Measurements from ENCODE around the gene STAT5B. TPM values are rescaled to one million over a fixed set of nuclear protein-coding genes. Genes with fewer than 3 reads are reported as not detected.
A peak's percentile ranks its signal among the peaks of the same experiment; 100 is the strongest.

The STAT5B gene
- total and polyA plus RNA-seq, 7 donors: 15.9 to 90.1 (median 68.8) TPM

- no peaks in the 10 kb centered on the region for H3K27me3 ChIP-seq (ENCODE audit: insufficient read depth in 3 of 3, low read length in 2 of 3)
- H3K4me1 ChIP-seq: no peaks in the 10 kb centered on the region
- H3K36me3 ChIP-seq (ENCODE audit: insufficient read depth in 1 of 2, low read depth in 1 of 2): no peaks in the 10 kb centered on the region
- DNase-seq (no peak), ATAC-seq (no peak)
- no peak overlapping the region for H3K4me3 ChIP-seq
- no peak for TF ChIP-seq CTCF (IDR thresholded peaks at IDR 0.05)
- H3K27ac ChIP-seq: no peak overlapping the region
- intact Hi-C loops (cut with DNase I): no loop called here
- H3K9me3 ChIP-seq: no peaks in the 10 kb centered on the region
- 57 to 61% (median 58%) methylated on average over 22 of the region's 22 CpGs for WGBS, 3 donors
These were observed 112.3 kb downstream of the STAT5B start for GRCh38 chr17:42163696-42164407.

GRCh38 chr17:42163113-42163512, 113.1 kb downstream of the STAT5B start:
- H3K4me1 ChIP-seq: no peaks in the 10 kb centered on the region
- no peaks in the 10 kb centered on the region for H3K36me3 ChIP-seq (ENCODE audit: insufficient read depth in 1 of 2, low read depth in 1 of 2)
- TF ChIP-seq CTCF (IDR thresholded peaks at IDR 0.05): peak; percentile 9
- ATAC-seq (peak in 2 of 4 donors; percentile 21 to 25), DNase-seq (no peak)
- no peaks in the 10 kb centered on the region for H3K9me3 ChIP-seq
- H3K27ac ChIP-seq: no peak overlapping the region
- no peak overlapping the region for H3K4me3 ChIP-seq
- 47 to 51% (median 49%) methylated on average over 8 of the region's 8 CpGs for WGBS, 3 donors
- intact Hi-C loops (cut with DNase I): no loop called here
- no peaks in the 10 kb centered on the region for H3K27me3 ChIP-seq (ENCODE audit: insufficient read depth in 3 of 3, low read length in 2 of 3)

- ATAC-seq (no peak), DNase-seq (no peak)
- Histone ChIP-seq H3K27ac (no peak overlapping the region), H3K36me3 (ENCODE audit: insufficient read depth in 1 of 2, low read depth in 1 of 2) (no peaks in the 10 kb centered on the region), H3K9me3 (no peaks in the 10 kb centered on the region), H3K27me3 (ENCODE audit: insufficient read depth in 3 of 3, low read length in 2 of 3) (no peaks in the 10 kb centered on the region), H3K4me1 (no peaks in the 10 kb centered on the region), H3K4me3 (no peak overlapping the region)
- intact Hi-C loops (cut with DNase I): no loop called here
- no peak for TF ChIP-seq CTCF (IDR thresholded peaks at IDR 0.05)
- WGBS, 3 donors: 88 to 93% (median 91%) methylated on average over 7 of the region's 7 CpGs
These were observed 115.7 kb downstream of the STAT5B start for GRCh38 chr17:42160531-42160910.

GRCh38 chr17:42159796-42160530, 116.2 kb downstream of the STAT5B start:
- no peaks in the 10 kb centered on the region for H3K27me3 ChIP-seq (ENCODE audit: insufficient read depth in 3 of 3, low read length in 2 of 3)
- no peak for ATAC-seq
- H3K36me3 ChIP-seq (ENCODE audit: insufficient read depth in 1 of 2, low read depth in 1 of 2): no peaks in the 10 kb centered on the region
- TF ChIP-seq CTCF (IDR thresholded peaks at IDR 0.05): no peak
- no peak overlapping the region for H3K27ac ChIP-seq
- DNase-seq: no peak
- intact Hi-C loops (cut with DNase I): no loop called here
- H3K9me3 ChIP-seq: no peaks in the 10 kb centered on the region
- WGBS, 3 donors: 62 to 66% (median 63%) methylated on average over 14 of the region's 14 CpGs
- no peaks in the 10 kb centered on the region for H3K4me1 ChIP-seq
- no peak overlapping the region for H3K4me3 ChIP-seq

Measured in psoas muscle (tissue), 8 donors.